GM10847 (cell line): ENCODE measurements around the gene UBA5.
A peak's percentile ranks its signal among the peaks of the same experiment; 100 is the strongest.

Experiments
- POLR2A ChIP-seq: IDR thresholded peaks from 2 replicates; pipeline ENCODE4 v1.6.1; 2011; ENCODE audit not compliant: insufficient read length; ENCODE audit errors: extremely low read depth

Gene UBA5

GRCh38 chr3:132660052-132660810 is at the start of gene UBA5:
Gene UBA5, plus strand, starts transcription at chr3:132660329. Its CDS starts 209 bp downstream, at chr3:132660538.
- TF ChIP-seq POLR2A: peak; percentile 73

DNA sequence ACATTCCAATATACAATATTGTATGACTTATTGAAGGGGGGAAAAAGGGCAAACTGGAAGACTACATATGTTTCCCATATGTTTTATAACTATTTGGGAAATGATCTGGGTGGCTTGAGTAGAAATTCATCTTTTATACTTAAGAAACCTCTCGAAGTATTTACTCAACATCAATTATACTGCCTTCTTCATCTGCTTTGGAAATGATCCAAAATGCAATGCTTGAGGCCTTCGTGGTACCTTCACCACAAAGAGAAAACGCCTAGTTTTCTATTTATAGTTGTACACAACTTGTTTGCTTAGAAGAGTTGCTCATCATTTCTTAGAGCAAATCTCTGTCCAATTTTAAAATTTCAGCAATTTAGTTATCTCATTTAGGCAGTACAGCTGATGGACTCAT is 44.2 kb upstream of the UBA5 start:
- TF ChIP-seq POLR2A: no peak

DNA sequence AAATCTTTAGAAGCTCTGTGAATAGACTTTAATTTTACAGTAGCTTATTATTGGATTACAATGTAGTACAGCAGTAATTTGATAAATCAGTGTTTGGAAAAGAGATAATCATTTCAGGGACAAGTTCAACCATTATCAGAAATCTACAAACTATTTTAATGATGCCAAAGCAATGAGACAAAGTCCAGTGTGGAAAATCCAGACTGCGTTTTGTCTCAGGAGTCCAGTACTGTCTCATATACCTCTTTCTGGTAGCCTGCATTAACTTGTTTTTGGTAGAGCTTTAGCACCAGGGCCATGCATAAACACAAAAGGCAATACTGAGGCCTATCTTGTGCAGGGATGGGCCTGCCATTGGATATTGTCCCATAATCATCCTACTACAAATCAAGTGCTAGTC is 43.3 kb upstream of the UBA5 start:
- TF ChIP-seq POLR2A: no peak

- no peak for TF ChIP-seq POLR2A
These were observed 38.0 kb upstream of the UBA5 start for GRCh38 chr3:132622148-132622547.

GRCh38 chr3:132622761-132623160 is 37.4 kb upstream of the UBA5 start:
- TF ChIP-seq POLR2A: no peak

- no peak for TF ChIP-seq POLR2A
These were observed 36.5 kb upstream of the UBA5 start for GRCh38 chr3:132623646-132624045.

DNA sequence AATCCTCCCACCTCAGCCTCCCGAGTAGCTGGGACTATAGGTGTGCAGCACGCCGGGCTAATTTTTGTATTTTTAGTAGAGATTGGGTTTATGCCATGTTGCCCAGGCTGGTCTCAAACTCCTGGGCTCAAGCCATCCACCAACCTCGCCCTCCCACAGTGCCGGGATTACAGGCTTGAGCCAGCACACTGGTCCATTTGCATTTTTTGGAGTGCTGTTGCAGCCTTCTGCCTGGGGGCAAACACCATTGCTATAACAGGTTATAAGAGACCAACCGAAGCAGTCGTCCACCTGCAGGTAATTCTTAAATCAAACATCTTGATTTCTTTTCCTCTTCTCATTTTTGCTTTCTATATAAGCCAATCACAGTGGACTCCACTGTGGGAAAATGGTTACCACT is 35.3 kb upstream of the UBA5 start:
- TF ChIP-seq POLR2A: no peak

GRCh38 chr3:132625613-132626012 is 34.5 kb upstream of the UBA5 start:
- no peak for TF ChIP-seq POLR2A

DNA sequence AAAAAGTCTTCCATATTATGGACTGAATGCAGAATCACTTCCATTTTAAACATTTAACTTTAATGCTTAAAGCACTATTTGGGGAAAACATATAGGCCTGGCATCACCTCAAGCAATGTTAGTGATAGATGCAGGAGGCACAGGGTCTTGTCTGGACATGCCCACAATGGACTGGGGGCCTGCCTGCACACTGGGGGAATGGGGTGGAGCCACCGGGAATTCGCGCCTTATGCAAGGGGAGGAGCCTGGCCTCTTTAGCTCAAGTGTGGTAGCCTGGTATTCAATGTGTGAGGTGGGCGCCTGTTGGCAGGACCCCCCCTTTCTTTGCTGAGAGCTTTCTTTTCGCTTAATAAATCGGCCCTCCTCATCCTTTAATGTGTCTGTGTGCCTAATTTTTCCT is 33.2 kb upstream of the UBA5 start:
- TF ChIP-seq POLR2A: no peak

DNA sequence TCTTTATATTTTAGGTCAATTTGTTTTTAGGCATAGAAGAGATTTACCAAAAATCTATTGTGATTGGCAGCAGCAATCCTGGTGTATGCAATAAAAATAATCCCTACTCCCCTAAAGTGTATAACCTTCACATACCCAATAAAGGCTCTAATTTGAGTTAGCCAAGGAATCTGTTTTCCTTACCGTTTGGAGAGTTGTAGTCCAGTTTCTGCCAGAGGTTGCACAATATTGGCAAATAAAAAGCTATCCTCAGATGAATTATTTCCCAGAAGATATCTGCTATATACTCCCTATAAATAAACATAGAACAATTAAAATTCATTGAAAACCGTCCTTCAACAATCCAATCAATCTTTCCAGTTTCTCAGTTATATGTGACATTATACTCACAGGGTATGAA is 32.0 kb upstream of the UBA5 start:
- no peak for TF ChIP-seq POLR2A

DNA sequence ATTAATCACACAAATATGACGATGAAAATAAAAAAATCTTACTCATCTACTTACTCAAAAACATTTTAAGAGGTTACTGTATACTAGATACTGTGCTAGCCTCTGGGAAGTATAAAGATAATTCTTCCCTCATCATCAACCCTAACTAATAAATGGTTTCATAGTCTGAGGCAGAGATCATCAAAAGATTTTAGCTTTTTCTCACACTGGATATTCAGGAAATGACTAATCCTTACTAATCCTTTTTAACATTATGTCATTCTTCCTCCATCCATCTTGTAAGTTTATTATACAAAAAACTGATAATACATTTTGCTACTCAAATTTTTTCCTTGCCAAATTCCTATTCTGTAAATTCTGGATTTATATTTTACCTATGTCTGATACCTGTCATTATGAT is 30.2 kb upstream of the UBA5 start:
- no peak for TF ChIP-seq POLR2A

GRCh38 chr3:132630612-132631011 is 29.5 kb upstream of the UBA5 start:
- TF ChIP-seq POLR2A: no peak

GRCh38 chr3:132635052-132635451 is 25.1 kb upstream of the UBA5 start:
- TF ChIP-seq POLR2A: no peak

DNA sequence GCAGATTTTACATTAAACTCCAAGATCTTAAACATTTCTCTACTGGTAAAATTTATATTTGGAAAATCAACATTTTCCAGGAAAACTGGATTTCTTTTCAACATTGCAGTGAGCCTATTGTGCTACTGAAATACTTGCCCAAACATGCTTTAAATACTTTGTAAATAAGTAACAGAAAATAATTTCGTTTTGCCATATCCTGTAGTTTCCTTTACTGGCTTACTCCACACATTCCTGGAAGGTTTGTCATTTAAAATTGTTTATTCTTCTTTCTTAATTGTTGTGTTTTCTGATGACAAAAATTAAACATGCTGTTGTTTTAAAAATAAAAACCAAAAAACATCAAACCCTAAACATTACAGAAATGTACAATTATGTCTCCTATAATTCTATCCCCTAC is 22.5 kb upstream of the UBA5 start:
- no peak for TF ChIP-seq POLR2A

GRCh38 chr3:132638706-132639105 is 21.4 kb upstream of the UBA5 start:
- no peak for TF ChIP-seq POLR2A

GRCh38 chr3:132641837-132642538 is 18.1 kb upstream of the UBA5 start:
- no peak for TF ChIP-seq POLR2A

DNA sequence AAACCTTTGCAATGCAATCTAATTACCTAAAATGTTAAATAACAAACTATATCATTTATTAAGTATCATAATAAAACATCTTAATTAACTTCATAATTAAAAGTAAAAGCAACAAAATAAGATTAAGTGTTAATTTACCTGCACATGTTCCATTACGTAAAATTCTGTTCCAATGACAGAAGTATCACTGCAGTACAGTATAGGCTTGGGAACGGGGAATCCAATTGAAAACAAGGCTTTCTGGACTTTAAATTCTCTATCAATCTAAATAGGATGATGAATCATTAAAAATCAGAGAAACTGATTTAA is 17.6 kb upstream of the UBA5 start:
- TF ChIP-seq POLR2A: no peak
